ENCODE measurements around the gene SLC16A5.

DNA sequence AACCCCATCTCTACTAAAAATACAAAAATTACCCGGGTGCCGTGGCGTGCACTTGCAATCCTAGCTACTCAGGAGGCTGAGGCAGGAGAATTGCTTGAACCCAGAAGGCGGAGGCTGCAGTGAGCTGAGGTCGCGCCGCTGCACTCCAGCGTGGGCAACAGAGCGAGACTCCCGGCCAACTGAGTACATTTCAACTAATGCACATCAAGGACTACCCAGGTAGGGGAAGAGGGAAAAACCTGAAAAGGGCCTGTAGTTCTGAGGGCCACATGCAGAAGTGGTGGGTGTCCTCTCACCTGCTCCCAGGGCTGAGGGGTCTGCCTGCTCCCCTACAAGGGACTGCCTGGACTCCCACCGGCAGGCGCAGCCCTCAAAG is 584 bp upstream of the SLC16A5 start:
- TF ChIP-seq, protein P1, sequence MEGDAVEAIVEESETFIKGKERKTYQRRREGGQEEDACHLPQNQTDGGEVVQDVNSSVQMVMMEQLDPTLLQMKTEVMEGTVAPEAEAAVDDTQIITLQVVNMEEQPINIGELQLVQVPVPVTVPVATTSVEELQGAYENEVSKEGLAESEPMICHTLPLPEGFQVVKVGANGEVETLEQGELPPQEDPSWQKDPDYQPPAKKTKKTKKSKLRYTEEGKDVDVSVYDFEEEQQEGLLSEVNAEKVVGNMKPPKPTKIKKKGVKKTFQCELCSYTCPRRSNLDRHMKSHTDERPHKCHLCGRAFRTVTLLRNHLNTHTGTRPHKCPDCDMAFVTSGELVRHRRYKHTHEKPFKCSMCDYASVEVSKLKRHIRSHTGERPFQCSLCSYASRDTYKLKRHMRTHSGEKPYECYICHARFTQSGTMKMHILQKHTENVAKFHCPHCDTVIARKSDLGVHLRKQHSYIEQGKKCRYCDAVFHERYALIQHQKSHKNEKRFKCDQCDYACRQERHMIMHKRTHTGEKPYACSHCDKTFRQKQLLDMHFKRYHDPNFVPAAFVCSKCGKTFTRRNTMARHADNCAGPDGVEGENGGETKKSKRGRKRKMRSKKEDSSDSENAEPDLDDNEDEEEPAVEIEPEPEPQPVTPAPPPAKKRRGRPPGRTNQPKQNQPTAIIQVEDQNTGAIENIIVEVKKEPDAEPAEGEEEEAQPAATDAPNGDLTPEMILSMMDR (IDR thresholded peaks at IDR 0.05; ENCODE audit: borderline replicate concordance, extremely low read depth, low read length, poor library complexity, severe bottlenecking): no peak
- TF ChIP-seq EZH2 (IDR thresholded peaks at IDR 0.05; ENCODE audit: borderline replicate concordance, low read depth, low read length, severe bottlenecking): no peak

Measured in DND-41 (cell line).